ENCODE data around the gene IL12RB2. TPM values are rescaled to one million over a fixed set of nuclear protein-coding genes. Genes with fewer than 3 reads are reported as not detected.

The IL12RB2 gene
- polyA plus RNA-seq, 6 donors from 2014 or later = not detected

DNA sequence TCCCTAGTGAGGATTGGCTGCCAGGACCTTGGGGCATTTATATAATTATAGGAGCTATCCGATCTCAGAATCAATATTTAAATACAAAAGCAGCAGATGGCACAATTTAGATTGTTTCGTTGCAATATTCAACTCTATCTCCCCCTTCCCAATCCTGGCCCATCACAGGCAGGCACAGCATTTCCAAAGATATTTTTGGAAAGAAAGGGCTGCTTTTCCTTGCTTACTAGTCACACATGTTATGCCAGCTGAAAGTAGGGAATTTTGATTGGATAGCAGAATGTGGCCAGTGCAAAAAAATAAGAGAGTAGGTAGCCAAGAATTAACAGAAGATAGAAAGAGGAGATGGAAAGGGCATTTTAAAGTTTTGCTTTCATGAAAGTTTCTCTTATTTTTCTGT is 37.9 kb downstream of the IL12RB2 start:
- Mint-ChIP-seq H3K27me3 (no peaks in the 10 kb centered on the region), H3K4me1 (peaks cover 23 to 30% (median 28%) of the 10 kb centered on the region in 3 donors), H3K4me3 (no peak overlapping the region), H3K27ac (peak overlapping the region in 2 of 6 donors; percentile 2 to 9), H3K36me3 (no peaks in the 10 kb centered on the region), H3K9me3 (peaks cover 0 to 2% (median 0%) of the 10 kb centered on the region in 7 donors)
- ATAC-seq (ENCODE audit: low read depth in 2 of 2) = no peak
- no peak for DNase-seq

DNA sequence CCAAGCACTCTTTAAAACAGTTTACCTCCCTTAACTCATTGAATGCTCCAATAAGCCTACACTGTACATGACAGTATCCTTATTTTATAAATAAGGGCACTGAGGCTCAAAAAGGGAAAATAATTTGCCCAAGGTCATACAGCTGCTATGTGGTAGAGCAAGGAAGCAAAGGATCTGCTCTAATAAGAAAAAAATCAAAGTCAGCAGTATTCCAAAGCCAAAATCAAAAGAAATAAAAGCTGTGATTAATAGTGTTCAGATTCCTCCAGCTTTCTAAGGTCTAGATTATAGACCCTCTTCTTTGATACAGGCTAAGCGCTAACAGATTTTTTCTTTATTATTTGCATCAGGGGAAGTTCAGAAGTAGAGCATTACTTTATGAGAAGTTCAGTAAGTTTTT is 39.3 kb downstream of the IL12RB2 start:
- ATAC-seq (ENCODE audit: low read depth in 2 of 2) = no peak

DNA sequence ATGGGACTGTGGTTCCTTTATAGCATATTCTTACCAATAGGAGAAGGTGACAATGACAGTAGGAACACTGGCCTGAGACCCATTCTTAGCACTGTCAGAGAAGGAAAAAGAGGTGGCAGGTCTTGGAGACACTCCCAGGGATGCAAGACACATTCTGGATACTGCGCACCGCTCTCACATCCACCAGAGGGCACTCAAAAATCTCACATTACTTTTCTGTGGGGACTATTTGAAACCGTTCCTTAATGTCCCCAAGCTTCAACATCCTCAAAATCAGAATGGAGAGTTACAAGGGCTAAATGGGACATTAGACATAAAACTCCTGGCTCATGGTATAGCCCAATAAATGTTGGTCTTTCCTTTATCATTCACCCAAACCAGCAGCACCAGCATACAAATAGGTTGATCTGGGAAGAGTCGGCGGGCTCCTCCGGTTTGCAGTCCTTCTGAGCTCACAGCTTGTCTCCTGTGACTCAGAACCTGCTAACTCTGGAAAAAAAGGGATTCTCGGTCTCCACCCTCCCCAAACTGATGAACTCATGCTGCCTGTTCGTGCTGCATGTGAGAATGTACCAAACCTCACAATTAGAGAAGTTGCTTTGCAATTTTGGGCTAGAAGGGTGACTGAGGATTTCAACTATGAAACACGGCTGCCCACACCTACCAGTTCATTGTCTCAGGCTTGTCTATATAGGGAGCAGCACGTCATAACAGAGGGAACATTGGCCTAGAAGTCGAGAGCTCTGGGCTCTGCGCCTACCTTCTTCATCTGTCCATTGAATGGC is 40.2 kb downstream of the IL12RB2 start:
- ATAC-seq (ENCODE audit: low read depth in 2 of 2) (peak; percentile 28 to 37), DNase-seq (no peak)
- Mint-ChIP-seq H3K4me3 (peak overlapping the region in 1 of 8 donors; percentile 58), H3K27ac (peak overlapping the region in 1 of 6 donors; percentile 53), H3K36me3 (no peaks in the 10 kb centered on the region), H3K4me1 (peaks cover 6 to 9% (median 8%) of the 10 kb centered on the region in 3 donors), H3K9me3 (no peaks in the 10 kb centered on the region), H3K27me3 (no peaks in the 10 kb centered on the region)

More for the DNA sequence above, 39.3 kb downstream of the IL12RB2 start:
- Mint-ChIP-seq H3K9me3 (peaks cover 0 to under 1% (median 0%) of the 10 kb centered on the region in 7 donors), H3K36me3 (no peaks in the 10 kb centered on the region), H3K27me3 (no peaks in the 10 kb centered on the region), H3K27ac (no peak overlapping the region), H3K4me1 (peaks cover 12 to 15% (median 14%) of the 10 kb centered on the region in 3 donors), H3K4me3 (no peak overlapping the region)
- DNase-seq = no peak

DNA sequence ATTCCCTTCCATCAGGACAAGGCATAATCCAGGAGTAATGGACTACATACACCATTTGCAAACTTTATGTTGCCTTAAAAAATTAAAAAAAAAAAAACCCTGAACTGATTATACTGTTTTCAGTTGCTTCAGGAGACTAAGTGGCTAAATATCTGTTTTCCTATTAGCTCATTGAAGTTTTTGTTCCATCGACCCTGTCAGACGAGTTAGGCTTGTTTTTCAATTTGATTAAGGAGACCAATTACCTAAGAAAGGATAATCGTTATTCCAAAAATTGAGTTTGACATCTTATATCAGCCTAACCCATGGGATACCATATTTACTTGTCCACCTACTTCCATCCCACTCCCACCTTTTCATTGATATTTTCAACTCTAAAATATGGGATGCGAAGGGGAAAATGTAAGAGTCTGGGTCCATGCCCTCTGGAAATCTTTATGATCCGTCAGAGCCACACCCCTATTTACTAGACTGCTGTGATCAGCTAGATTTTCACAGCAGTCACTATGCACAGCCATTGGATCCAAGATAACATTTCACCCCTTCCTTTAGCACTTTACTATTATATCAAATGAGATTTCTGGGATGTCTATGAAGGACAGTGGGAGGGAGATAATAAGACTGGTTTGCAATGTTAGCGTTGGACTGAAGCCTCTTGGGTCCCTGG is 41.0 kb downstream of the IL12RB2 start:
- H3K36me3 Mint-ChIP-seq = no peaks in the 10 kb centered on the region
- peaks cover 6 to 9% (median 8%) of the 10 kb centered on the region in 3 donors for H3K4me1 Mint-ChIP-seq
- no peak overlapping the region for H3K4me3 Mint-ChIP-seq
- DNase-seq = no peak
- no peak overlapping the region for H3K27ac Mint-ChIP-seq
- H3K27me3 Mint-ChIP-seq = no peaks in the 10 kb centered on the region
- no peak for ATAC-seq (ENCODE audit: low read depth in 2 of 2)
- H3K9me3 Mint-ChIP-seq = no peaks in the 10 kb centered on the region

DNA sequence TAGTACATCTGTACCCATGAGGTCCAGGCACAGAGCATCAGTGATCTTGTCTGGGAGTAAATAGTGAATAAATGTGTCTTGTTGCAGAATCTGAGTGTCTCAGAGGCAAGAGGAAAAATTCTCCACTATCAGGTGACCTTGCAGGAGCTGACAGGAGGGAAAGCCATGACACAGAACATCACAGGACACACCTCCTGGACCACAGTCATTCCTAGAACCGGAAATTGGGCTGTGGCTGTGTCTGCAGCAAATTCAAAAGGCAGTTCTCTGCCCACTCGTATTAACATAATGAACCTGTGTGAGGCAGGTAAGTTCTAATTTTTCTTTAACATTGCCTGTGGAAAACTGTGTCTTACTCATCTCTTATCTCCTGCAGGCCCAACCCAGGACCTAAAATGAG is 43.1 kb downstream of the IL12RB2 start:
- Mint-ChIP-seq H3K36me3 (peaks cover 0 to 4% of the 10 kb centered on the region in 2 donors), H3K27me3 (peaks cover 0 to 5% (median 0%) of the 10 kb centered on the region in 3 donors), H3K27ac (no peak overlapping the region), H3K9me3 (no peaks in the 10 kb centered on the region), H3K4me3 (no peak overlapping the region), H3K4me1 (peaks cover 4% of the 10 kb centered on the region in 3 donors)
- ATAC-seq (ENCODE audit: low read depth in 2 of 2) (no peak), DNase-seq (no peak)

DNA sequence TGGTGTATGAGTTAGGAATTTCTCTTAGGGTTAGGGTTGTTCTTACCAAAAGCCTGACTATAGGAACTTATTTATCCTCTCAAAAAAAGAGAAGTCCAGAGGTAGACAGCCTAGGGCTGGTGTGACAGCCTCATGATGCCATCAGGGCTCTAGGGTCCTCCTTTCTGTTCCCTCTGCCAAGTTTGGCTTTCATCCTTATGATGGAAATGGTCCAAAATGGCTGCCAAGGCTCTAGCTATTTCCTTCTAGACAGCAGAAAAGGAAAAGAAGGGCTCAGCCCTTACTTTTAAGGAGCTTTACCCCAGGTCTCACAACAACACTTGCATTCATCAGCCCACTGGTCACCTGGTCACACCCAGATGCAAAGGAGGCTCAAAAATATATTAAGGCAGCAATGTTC is 44.5 kb downstream of the IL12RB2 start:
- Mint-ChIP-seq H3K4me3 (no peak overlapping the region), H3K27me3 (peaks cover 0 to 5% (median 0%) of the 10 kb centered on the region in 3 donors), H3K36me3 (peaks cover 0 to 4% of the 10 kb centered on the region in 2 donors), H3K27ac (no peak overlapping the region), H3K4me1 (no peaks in the 10 kb centered on the region), H3K9me3 (no peaks in the 10 kb centered on the region)
- no peak for DNase-seq
- ATAC-seq (ENCODE audit: low read depth in 2 of 2) = no peak

DNA sequence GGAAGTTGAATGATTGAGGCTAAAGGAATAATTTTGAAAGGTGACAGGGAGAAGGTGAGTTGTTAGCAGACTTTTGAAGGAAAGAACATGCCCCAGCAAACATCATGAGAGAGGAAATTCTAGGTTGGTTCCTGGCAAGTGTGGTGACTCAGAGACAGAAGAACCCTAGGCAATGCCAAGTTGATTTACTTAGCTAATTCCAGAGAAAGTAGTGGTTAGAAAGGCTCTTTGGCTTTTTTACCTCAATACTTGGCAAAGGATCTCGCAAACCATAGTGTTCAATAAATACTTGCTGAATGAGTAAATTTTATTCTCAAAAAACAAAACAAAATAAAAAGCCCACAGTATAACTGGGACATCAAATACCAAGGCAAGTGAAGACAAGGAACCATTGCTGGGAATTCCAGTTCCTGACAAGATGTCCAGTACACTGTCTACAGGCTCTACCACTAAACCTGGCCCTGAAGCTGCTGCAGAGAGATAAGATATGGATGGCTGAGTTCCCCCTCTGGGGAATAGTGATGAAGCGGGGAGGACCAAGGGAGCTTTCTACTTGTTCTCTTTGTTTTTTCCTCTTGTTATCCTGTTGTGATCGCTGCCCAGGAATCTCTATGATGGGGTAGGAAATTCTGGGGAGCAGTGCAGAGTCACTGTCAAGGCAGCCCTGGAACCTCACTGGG is 48.2 kb downstream of the IL12RB2 start:
- no peak overlapping the region for H3K27ac Mint-ChIP-seq
- H3K27me3 Mint-ChIP-seq = peaks cover 0 to 5% (median 0%) of the 10 kb centered on the region in 3 donors
- H3K36me3 Mint-ChIP-seq = peaks cover 0 to 4% of the 10 kb centered on the region in 2 donors
- no peaks in the 10 kb centered on the region for H3K9me3 Mint-ChIP-seq
- DNase-seq (no peak), ATAC-seq (ENCODE audit: low read depth in 2 of 2) (no peak)
- H3K4me3 Mint-ChIP-seq = no peak overlapping the region
- H3K4me1 Mint-ChIP-seq = no peaks in the 10 kb centered on the region

DNA sequence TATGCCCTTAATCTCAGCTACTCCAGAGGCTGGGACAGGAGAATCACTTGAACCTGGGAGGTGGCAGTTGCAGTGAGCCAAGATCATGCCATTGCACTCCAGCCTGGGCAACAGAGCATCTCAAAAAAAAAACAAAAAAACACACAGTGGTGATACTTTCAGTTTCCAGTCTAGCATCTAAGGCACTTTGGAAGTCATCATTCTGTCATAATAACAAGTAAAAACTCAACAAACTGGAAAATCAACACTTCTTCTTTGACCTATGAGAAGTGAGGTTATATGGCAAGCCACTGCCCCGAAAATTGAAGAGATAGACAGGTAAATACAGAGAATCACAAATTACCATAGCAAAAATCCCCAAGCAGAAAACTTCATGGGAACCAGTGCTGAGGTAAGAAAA is 51.9 kb downstream of the IL12RB2 start:
- no peaks in the 10 kb centered on the region for H3K4me1 Mint-ChIP-seq
- no peaks in the 10 kb centered on the region for H3K36me3 Mint-ChIP-seq
- peak overlapping the region in 1 of 6 donors; percentile 22 for H3K27ac Mint-ChIP-seq
- ATAC-seq (ENCODE audit: low read depth in 2 of 2) (no peak), DNase-seq (no peak)
- H3K4me3 Mint-ChIP-seq = no peak overlapping the region
- H3K9me3 Mint-ChIP-seq = no peaks in the 10 kb centered on the region
- H3K27me3 Mint-ChIP-seq = no peaks in the 10 kb centered on the region

DNA sequence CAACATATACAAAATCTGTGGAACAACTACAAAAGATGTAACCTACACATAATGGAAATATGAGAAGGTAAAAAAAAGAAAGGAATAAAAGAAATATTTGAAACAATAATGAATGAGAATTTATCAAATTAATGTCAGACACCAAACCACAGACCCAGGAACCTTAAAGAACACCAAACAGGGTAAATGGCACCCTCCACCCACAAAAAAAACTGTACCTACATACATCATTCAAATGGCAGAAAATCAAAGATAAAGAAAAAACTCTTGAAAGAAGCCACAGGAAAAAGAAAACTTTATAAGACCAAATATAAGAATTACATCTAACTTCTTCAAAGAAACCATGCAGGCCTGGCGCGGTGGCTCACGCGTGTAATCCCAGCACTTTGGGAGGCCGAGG is 54.0 kb downstream of the IL12RB2 start:
- ATAC-seq (ENCODE audit: low read depth in 2 of 2) (no peak), DNase-seq (no peak)
- H3K4me1 Mint-ChIP-seq = no peaks in the 10 kb centered on the region
- no peaks in the 10 kb centered on the region for H3K27me3 Mint-ChIP-seq
- H3K36me3 Mint-ChIP-seq = no peaks in the 10 kb centered on the region
- H3K4me3 Mint-ChIP-seq = no peak overlapping the region
- no peaks in the 10 kb centered on the region for H3K9me3 Mint-ChIP-seq
- no peak overlapping the region for H3K27ac Mint-ChIP-seq

DNA sequence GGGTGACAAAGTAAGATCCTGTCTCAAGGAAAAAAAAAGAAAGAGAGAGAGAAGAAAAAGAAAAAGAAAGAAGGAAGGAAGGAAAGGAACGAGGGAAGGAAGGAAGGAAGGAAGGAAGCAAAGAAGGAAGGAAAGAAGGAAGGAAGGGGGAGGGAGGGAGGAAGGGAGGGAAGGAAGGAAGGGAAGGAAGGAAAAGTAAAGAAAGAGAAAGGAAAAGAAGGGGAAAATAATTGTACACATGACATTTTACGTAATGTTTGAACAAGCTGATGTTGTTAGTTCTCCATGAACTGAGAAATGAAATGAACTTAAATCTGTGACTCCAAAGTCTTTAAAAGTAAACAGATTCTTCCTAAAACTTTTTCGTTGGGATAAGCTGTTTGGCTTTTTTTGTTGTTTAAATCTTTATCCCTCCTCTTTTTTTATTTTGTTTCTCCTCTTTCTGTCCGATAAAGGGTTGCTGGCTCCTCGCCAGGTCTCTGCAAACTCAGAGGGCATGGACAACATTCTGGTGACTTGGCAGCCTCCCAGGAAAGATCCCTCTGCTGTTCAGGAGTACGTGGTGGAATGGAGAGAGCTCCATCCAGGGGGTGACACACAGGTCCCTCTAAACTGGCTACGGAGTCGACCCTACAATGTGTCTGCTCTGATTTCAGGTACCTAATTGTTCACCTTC is 59.8 kb downstream of the IL12RB2 start:
- DNase-seq = no peak
- Mint-ChIP-seq H3K4me3 (no peak overlapping the region), H3K9me3 (peaks cover 0 to 1% (median 0%) of the 10 kb centered on the region in 7 donors), H3K27ac (peak overlapping the region in 1 of 6 donors; percentile 8), H3K36me3 (no peaks in the 10 kb centered on the region), H3K27me3 (no peaks in the 10 kb centered on the region), H3K4me1 (no peaks in the 10 kb centered on the region)
- no peak for ATAC-seq (ENCODE audit: low read depth in 2 of 2)

DNA sequence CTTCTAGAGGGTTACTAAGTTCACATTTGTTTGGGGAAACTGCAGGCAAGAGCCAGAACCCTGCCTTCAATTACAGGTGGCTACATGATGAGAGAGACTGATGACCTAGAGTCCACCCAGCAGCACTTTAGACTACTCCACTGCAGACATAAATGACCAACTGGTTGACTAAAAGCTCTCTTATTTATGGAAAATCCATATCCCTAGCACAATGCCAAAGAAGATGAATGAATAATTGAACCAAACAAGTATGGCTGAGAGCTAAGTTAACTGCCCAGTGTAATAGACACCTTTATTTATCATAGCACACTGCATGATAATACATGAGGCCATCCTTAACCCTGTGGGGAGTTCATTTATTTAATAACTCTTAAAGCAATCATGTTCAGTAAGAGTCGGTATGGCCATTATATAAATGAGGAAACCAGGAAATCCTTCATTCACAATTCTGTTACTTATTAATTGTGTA is 60.4 kb downstream of the IL12RB2 start:
- no peaks in the 10 kb centered on the region for H3K36me3 Mint-ChIP-seq
- DNase-seq (no peak), ATAC-seq (ENCODE audit: low read depth in 2 of 2) (no peak)
- no peaks in the 10 kb centered on the region for H3K27me3 Mint-ChIP-seq
- H3K9me3 Mint-ChIP-seq = peaks cover 0 to 1% (median 0%) of the 10 kb centered on the region in 7 donors
- peak overlapping the region in 1 of 6 donors; percentile 8 for H3K27ac Mint-ChIP-seq
- H3K4me3 Mint-ChIP-seq = no peak overlapping the region
- H3K4me1 Mint-ChIP-seq = no peaks in the 10 kb centered on the region

DNA sequence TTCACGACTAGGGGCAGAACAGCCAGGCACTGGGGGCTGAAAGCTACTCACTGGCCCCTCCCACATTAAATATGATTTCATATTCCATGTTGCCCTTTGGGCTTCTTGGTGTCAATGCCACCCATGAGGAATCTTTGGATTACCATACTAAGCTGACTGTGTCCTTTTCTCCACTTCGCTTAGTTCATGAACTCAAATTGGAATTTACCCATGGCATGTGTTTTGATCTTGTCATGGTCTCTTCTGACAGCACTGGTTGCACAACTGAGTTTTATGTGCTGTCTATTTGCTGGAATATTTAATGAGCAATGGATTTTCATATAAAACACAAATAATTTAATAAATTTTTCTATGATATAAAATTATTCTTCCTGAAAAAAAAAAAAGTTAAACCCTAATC is 63.4 kb downstream of the IL12RB2 start:
- Mint-ChIP-seq H3K27me3 (no peaks in the 10 kb centered on the region), H3K9me3 (peaks cover 0 to 1% (median 0%) of the 10 kb centered on the region in 7 donors), H3K4me1 (no peaks in the 10 kb centered on the region), H3K27ac (no peak overlapping the region), H3K4me3 (no peak overlapping the region), H3K36me3 (no peaks in the 10 kb centered on the region)
- ATAC-seq (ENCODE audit: low read depth in 2 of 2) (no peak), DNase-seq (no peak)

DNA sequence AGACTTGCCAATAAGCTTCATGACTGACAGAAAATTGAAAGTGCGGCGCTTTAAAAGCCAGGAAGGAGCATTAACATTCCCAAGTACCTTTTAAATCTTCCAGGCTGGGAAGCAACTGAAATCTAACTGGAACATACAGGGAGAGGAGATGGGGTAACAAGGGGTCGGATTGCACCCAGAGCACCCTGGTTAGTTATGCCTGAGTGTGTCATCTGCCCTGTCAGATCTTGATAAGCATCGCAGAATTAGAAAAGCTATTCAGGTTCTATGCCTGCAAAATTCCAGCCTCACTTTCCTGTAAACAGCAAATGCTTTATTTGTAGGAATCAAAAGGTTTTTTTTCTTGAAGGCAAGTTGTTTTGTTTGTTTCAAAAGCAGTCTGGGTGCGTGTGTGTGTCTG is 64.0 kb downstream of the IL12RB2 start:
- no peaks in the 10 kb centered on the region for H3K4me1 Mint-ChIP-seq

More for the DNA sequence above, 64.0 kb downstream of the IL12RB2 start:
- H3K9me3 Mint-ChIP-seq = peaks cover 0 to 5% (median 0%) of the 10 kb centered on the region in 7 donors
- ATAC-seq (ENCODE audit: low read depth in 2 of 2) (no peak), DNase-seq (no peak)
- no peaks in the 10 kb centered on the region for H3K36me3 Mint-ChIP-seq
- H3K4me3 Mint-ChIP-seq = no peak overlapping the region
- no peak overlapping the region for H3K27ac Mint-ChIP-seq
- no peaks in the 10 kb centered on the region for H3K27me3 Mint-ChIP-seq

All from naive B cell (primary cell).